ENCODE data around the gene MLXIP.
"Not testable (repeated sequence)": the region's sequence is repeated elsewhere in the genome, so short reads cannot be mapped to it uniquely, and the experiment has no call there.

Gene MLXIP

GRCh38 chr12:122052285-122052684 is 26.3 kb upstream of the MLXIP start:
- no peak for DNase-seq (ENCODE audit: low spot score)

- DNase-seq (ENCODE audit: low spot score) = no peak
Measured at GRCh38 chr12:122054842-122055520, 23.6 kb upstream of the MLXIP start.

GRCh38 chr12:122056406-122056805 is 22.1 kb upstream of the MLXIP start:
- DNase-seq (ENCODE audit: low spot score) = not testable (repeated sequence)

DNA sequence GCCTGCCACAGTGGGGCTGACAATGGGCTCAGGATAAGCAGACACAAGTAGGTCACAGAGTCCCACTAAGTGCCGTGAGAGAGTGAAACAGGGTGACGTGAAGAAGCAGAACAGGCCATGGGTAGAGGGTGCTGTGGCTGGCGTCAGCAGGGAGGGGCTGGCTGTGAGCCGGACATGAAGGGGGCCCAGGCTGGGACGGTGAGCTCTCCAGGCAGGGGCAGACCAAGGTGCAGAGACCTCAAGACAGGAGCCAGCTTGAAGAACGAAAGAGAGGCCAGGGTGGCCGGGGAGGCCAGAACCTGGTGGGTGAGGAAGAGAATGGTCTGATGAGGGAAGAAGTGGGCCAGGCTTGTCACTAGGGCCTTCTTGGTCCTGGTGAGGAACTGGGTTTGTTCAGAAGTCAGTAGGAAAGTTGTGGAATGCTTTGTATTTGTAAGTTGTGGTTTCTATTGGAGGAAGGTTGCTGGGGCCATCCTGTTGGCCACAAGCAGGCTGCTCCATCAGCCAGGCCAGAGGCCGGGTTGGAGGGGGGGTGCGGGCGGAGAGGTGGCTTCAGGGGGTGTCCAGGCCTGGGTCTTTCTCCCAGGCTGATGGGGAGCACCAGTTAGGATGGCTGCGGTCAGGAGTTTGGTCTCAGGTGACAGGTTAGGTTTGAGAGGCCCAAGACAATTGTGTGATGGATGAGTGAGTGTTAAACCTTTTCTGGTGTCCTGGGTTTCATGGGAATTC is 21.4 kb upstream of the MLXIP start:
- no peak for DNase-seq (ENCODE audit: low spot score)

DNA sequence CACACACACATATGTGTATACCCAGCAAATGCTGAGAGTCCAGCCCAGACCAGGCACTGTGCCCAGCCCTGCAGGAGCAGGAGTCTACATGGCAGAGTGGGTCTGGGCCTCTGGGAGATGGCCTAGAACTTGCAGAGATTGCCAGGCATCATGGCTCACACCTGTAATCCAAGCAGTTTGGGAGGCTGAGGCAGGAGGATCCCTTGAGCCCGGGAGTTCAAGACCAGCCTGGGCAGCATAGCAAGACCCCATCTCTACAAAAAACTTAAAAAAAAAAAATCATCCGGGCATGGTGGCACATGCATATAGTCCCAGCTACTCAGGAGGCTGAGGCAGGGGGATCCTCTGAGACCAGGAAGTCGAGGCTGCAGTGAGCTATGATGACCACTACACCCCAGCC is 20.8 kb upstream of the MLXIP start:
- DNase-seq (ENCODE audit: low spot score) = no peak

DNA sequence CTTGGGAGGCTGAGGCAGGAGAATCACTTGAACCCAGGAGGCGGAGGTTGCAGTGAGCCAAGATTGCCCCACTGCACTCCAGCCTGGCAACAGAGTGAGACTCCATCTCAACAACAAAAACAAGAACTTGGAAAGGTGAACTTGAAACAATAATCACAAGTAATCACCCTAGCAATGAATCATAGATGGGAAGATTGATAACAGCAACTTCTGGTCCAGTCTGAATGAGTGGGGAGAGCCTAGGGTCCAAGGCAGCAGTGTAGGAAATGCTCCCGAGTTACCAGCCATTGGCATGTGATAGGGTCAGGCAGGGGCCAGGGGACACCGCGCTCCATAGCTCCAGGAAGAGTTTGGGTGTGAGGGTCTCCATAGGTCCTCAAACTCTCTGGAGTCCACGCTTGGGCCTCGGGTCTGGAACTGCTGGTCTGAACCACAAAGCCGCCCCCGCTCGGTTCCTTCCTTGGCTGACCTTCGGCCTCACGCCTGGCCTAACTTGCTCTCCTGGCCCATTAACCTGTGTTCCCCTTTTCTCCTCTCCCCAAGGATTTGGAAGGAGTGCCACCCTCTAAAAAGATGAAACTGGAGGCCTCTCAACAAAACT is 19.9 kb upstream of the MLXIP start:
- no peak for DNase-seq (ENCODE audit: low spot score)

GRCh38 chr12:122059203-122059960 is 19.2 kb upstream of the MLXIP start:
- DNase-seq (ENCODE audit: low spot score) = no peak

DNA sequence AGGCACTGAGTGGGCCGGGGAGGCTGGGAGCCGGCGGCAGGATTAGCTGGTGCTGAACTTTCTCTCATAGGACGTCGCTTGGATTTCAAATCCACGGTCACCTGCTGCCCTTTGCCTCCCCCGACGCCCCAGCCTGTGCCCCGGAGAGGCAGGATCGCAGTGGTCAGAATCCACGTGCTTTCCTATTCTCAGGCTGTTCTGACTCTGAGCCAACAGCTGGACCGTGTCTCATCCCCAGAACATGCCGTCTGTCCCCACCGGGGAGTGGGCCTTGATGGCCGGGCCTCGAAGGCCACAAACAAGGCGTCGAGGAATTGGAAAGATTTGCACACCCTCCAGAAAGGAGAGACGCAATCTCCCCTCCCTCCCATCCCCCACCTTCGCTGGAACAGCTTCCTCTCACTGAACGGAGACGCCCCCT is 18.5 kb upstream of the MLXIP start:
- DNase-seq (ENCODE audit: low spot score) = no peak

GRCh38 chr12:122061253-122061652 is 17.3 kb upstream of the MLXIP start:
- no peak for DNase-seq (ENCODE audit: low spot score)

DNA sequence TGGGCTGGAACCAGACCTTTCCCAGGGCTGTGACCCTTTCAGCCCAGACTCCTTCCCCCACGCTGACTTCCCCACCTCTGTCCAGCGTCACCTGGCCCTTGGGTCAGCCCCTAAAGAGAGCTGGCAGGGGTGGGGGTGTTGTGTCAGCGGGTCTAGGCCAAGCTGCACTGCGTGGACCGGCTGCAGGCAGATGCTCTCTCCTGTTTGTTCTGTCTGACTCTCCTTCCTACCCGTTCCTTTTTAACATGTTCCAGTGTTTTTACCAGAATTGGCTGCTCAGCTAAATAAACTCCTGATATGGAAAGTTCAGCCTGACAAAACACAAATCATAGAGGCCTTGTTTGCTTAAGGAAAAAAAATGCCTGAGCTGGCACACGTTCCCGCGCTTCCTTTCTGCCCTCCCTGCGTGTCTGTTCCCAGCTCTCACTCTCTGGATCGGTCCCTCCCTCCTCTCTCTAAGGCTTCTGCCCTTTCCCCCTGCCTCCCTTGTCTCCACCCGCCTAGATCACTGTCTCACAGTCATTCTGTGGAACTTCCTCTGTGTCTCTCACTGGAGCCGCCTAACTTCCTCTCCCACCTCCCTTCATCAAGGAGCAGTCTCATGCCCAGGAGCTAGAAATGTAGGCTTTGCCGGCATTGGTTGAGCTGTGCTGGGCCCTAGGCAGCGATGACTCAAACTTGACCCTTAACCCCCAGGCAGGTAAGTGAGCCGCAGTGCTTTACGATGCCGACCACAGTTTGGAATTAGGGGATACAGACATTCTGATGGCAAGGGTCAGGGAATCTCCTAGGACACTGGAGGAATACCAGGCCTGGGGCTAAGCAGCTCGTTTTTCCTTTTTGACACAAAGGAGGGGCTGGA is 15.5 kb upstream of the MLXIP start:
- DNase-seq (ENCODE audit: low spot score) = no peak

DNA sequence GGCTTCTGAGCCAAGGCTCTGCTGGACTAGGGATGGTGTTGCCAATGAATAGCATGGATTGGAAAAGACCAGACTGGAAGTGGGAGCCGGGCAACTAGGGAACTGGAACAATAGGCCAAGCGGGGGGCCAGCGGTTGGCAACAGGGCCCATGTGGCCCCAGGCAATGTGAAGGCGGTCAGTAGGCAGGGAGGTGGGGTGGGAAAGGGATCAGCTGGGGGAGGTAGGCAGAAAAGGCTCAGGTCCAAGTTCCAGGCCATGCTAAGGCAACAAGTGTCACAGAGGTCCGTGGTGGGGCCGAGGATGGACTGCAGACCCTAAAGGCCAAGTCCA is 14.9 kb upstream of the MLXIP start:
- DNase-seq (ENCODE audit: low spot score) = no peak

DNA sequence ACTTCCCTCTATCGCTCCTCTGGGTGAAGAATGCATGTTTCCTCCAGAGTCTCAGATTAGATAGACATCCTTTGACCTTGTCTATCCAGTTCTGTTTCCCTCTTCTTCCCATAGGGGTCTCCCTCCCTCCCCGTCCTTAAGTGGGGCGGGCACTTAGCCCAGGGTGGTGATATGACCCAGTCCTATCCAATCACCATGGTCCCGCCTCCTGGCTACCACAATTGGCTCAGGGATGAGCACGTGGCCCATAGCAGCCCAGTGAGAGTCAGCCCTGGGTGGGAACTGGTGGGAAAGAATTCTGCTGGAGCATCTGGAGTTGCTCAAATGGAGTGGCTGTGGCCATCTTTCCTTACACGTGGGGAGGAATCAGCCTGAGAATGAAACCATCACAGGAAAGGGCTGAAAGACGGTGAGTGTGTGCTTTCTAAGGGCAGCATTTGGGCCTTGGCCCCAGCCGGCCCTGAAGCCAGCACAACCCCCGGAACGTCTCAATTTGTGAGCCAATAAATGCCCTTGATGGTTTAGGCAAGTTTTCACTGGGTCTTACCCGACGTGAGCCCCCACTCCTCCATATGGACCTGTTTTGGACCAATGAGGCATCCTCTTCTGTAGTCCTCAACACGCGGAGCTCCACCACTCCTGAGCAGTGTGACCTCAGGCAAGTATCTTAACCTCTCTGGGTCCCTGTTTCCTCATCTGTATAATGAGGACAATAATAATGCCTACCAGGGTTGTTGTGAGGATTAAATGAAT is 14.4 kb upstream of the MLXIP start:
- DNase-seq (ENCODE audit: low spot score) = no peak

GRCh38 chr12:122064780-122065588 is 13.6 kb upstream of the MLXIP start:
- no peak for DNase-seq (ENCODE audit: low spot score)

GRCh38 chr12:122067548-122067947 is 11.0 kb upstream of the MLXIP start:
- DNase-seq (ENCODE audit: low spot score) = no peak

GRCh38 chr12:122067966-122068365 is 10.6 kb upstream of the MLXIP start:
- peak; percentile 20 for DNase-seq (ENCODE audit: low spot score)

GRCh38 chr12:122072031-122072970 is 6.3 kb upstream of the MLXIP start:
- DNase-seq (ENCODE audit: low spot score) = no peak

DNA sequence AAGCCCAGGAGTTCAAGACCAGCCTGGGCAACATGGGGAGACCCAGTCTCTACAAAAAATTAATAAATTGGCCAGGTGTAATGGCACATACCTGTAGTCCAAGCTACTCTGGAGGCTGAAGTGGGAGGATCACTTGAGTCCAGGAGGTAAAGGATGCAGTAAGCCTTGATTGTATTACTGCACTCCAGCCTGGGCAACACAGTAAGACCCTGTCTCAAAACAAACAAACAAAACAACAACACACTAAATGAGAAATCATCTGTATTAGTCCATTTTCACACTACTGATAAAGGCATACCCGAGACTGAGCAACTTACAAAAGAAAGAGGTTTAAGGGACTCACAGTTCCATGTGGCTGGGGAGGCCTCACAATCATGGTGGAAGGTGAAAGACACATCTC is 4.7 kb upstream of the MLXIP start:
- DNase-seq (ENCODE audit: low spot score) = no peak

DNA sequence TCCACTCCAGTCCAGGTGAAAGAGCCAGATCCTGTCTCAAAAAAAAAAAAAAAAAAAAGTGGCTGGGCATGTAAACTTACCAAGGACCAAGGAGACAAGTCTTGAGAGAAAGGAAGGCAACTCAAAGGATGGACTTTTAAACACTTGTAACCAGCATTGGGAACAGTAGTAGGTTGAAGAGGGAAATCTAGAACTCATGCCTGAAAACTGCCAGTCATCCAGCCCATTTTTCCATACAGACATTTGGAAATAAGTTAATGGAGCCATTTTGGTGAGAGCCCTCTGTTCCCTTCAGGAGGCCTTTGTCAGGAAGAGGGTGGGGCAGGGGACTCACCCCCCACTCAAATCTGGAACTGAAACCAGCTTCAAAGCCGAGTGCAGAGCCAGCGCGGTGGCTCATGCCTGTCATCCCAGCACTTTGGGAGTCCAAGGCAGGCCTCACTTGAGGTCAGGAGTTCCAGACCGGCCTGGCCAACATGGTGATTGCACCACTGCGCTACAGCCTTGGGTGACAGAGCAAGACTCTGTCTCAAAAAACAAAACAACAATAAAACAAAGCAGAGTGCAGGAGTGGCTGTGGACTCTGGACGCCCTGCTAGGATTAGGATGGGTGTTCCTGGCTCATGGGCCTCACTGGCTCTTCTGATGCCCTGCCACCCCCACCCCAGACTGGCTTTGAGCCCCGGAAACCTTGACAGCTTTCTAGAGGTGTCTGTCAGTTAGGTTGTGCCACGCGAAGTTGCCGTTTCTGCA is 1.6 kb upstream of the MLXIP start:
- no peak for DNase-seq (ENCODE audit: low spot score)
